Fibroblast of lung (primary cell): Measurements from ENCODE around the gene SCTR.

Source experiments
- CTCF ChIP-seq, 2 donors: IDR thresholded peaks in 1 of 2; conservative IDR thresholded peaks in 1 of 2; 1 replicate in 1 of 2; 2 replicates in 1 of 2; pipeline ENCODE4 v1.5.1; 2011 to 2012; ENCODE audit warnings: low read length in 2 of 2, control low read depth in 1 of 2, inconsistent platforms in 1 of 2, low read depth in 1 of 2, mild to moderate bottlenecking in 1 of 2
- EZH2 ChIP-seq: IDR thresholded peaks from 2 replicates; pipeline ENCODE4 v1.5.1; 2012; ENCODE audit warnings: low read length, control low read depth, mild to moderate bottlenecking; ENCODE audit errors: missing control alignments

- TF ChIP-seq EZH2 (no peak), CTCF (conservative IDR thresholded peaks at IDR 0.05 in 1 of 2, IDR thresholded peaks at IDR 0.05 in 1 of 2; ENCODE audit: low read depth in 1 of 2, low read length in 2 of 2) (no peak)
Measured at GRCh38 chr2:119439574-119440500, 84.4 kb downstream of the SCTR start.
